ENCODE results near the gene TAT. TPM values are rescaled to one million over a fixed set of nuclear protein-coding genes. Genes with fewer than 3 reads are reported as not detected.

The TAT gene
- total RNA-seq, 1 experiment from 2014 or later = 0.68 TPM

GRCh38 chr16:71590584-71590983 is 13.7 kb upstream of the TAT start:
- Mint-ChIP-seq H3K9me3 (peaks cover 14% of the 10 kb centered on the region), H3K36me3 (no peaks in the 10 kb centered on the region), H3K27me3 (ENCODE audit: low read depth) (peaks cover 48% of the 10 kb centered on the region), H3K27ac (no peak overlapping the region), H3K4me1 (no peaks in the 10 kb centered on the region), H3K4me3 (no peak overlapping the region)
- ATAC-seq = no peak
- DNase-seq (ENCODE audit: low spot score) = no peak
- TF ChIP-seq GRHL2 (CRISPR knock-in tag; IDR thresholded peaks at IDR 0.05; ENCODE audit: insufficient replicate concordance, severe bottlenecking) (no peak), FOXJ3 (CRISPR knock-in tag; IDR thresholded peaks at IDR 0.05; ENCODE audit: borderline replicate concordance) (no peak), E2F1 (CRISPR knock-in tag; IDR thresholded peaks at IDR 0.05) (no peak), CBFB (CRISPR knock-in tag; IDR thresholded peaks at IDR 0.05; ENCODE audit: low read depth) (no peak), MXD4 (CRISPR knock-in tag; IDR thresholded peaks at IDR 0.05; ENCODE audit: borderline replicate concordance) (no peak), PRDM15 (CRISPR knock-in tag; IDR thresholded peaks at IDR 0.05) (no peak), RORB (CRISPR knock-in tag; IDR thresholded peaks at IDR 0.05) (no peak), ELF4 (CRISPR knock-in tag; IDR thresholded peaks at IDR 0.05; ENCODE audit: low read depth) (no peak), E2F5 (CRISPR knock-in tag; IDR thresholded peaks at IDR 0.05) (no peak), ZBTB21 (CRISPR knock-in tag; IDR thresholded peaks at IDR 0.05; ENCODE audit: borderline replicate concordance) (no peak), CREB1 (CRISPR knock-in tag; IDR thresholded peaks at IDR 0.05) (no peak), ATF1 (CRISPR knock-in tag; IDR thresholded peaks at IDR 0.05) (no peak), ZNF512 (CRISPR knock-in tag; IDR thresholded peaks at IDR 0.05; ENCODE audit: borderline replicate concordance) (no peak), CREM (CRISPR knock-in tag; IDR thresholded peaks at IDR 0.05) (no peak), ETV6 (CRISPR knock-in tag; IDR thresholded peaks at IDR 0.05) (no peak), JAZF1 (CRISPR knock-in tag; IDR thresholded peaks at IDR 0.05) (no peak), ARID4B (CRISPR knock-in tag; IDR thresholded peaks at IDR 0.05; ENCODE audit: borderline replicate concordance) (no peak)
- CTCF ChIA-PET = interaction anchor here (0.8 to 4.3 kb wide), 2 partner anchors 21 to 135 kb away, joined by 3 to 16 read pairs; no protein-coding TSS in a partner anchor
- POLR2A ChIA-PET = no interaction called here
